Prostate gland (tissue), 2 donors: ENCODE measurements around the gene WWOX. TPM values are rescaled to one million over a fixed set of nuclear protein-coding genes. Genes with fewer than 3 reads are reported as not detected.

Experiments
- DNase-seq: peaks from one replicate; pipeline ENCODE4 v3.0.0-alpha.2; 2019; ENCODE audit warnings: low spot score
- H3K27ac ChIP-seq, 2 donors: fragments of 200-600 bp; sonication (generic); 2 replicates each; pipeline ENCODE4 v1.5.1; 2017 to 2019
- H3K27me3 ChIP-seq: fragments of 200-600 bp; sonication (generic); replicated peaks from 2 replicates; pipeline ENCODE4 v1.5.1; 2019; ENCODE audit not compliant: insufficient read depth
- H3K36me3 ChIP-seq, 2 donors: fragments of 200-600 bp; sonication (generic); 1 replicate in 1 of 2; 2 replicates in 1 of 2; pipeline versions ENCODE4 v1.5.1 to v1.8.1; 2017 to 2019
- H3K4me1 ChIP-seq: fragments of 200-600 bp; sonication (generic); replicated peaks from 2 replicates; pipeline ENCODE4 v1.5.1; 2019
- H3K4me3 ChIP-seq, 2 donors: fragments of 200-600 bp; sonication (generic); 2 replicates each; pipeline ENCODE4 v1.5.1; 2017 to 2019
- H3K9me3 ChIP-seq: fragments of 200-600 bp; sonication (generic); 2 replicates; pipeline ENCODE4 v1.5.1; 2017
- POLR2A ChIP-seq: fragments of 450-650 bp; IDR thresholded peaks from one replicate; pipeline ENCODE4 v1.6.1; 2016; ENCODE audit warnings: antibody characterized with exemption, mild to moderate bottlenecking
- POLR2AphosphoS5 ChIP-seq: sonication (generic); formaldehyde crosslinking; IDR thresholded peaks from one replicate; pipeline ENCODE4 v1.6.1; 2017; ENCODE audit warnings: antibody characterized with exemption
- WGBS: methylation state at CpG from one replicate; pipeline ENCODE4 v1.1.5; 2018; 5-methylcytosine and 5-hydroxymethylcytosine counted together
- intact Hi-C: fragments of 100-400 bp; cut with DNase I; formaldehyde crosslinking; loops from one replicate; pipeline ENCODE4 v1.14.2; 2022
- total RNA-seq, 2 donors: library from RNA; depleted of rRNA; stranded (reverse); fragments of >200 nt; gene quantifications; one replicate each; pipeline ENCODE4 v1.1.0, GENCODE V29; 2016
- TF ChIP-seq, protein P1 (sequence below), 4 experiments: fragments of 200-600 bp in 2 of 4; fragments of 450-650 bp in 2 of 4; sonication (generic) in 2 of 4; IDR thresholded peaks; 1 replicate in 3 of 4; 2 replicates in 1 of 4; pipeline ENCODE4 v1.5.1; 2016 to 2019; ENCODE audit warnings: antibody characterized with exemption in 4 of 4, mild to moderate bottlenecking in 2 of 4, moderate library complexity in 2 of 4

Gene WWOX
- total RNA-seq, 2 donors from 2014 or later, result 93.2 to 99.4 TPM

DNA sequence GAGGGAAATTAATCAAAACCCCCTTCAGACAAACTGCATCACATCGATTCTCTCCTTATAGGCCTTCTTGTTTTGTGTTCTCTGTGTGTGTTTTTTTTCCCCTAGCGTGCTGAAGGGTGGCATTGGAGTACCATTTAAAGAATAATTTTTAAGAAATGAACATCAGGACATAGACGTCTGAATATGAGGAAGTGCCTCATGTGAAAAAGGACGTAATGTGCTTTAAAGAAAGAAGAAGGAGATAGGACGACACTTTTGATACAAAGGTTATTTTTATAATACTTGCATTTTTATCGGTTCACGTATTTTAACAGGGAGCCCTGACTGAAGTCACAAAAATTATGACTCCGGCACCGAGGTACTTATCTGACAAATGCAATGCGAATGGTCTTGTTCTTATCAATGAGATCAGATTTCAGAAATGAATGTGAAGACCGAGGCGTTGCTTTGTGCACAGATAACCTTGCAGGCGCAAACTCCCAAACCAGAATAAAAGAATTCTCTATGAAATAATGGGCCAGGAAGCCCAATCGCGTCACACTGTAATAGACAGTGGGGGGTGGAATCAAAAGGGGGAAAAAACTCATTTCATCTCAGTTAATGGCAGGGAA is 894.8 kb downstream of the WWOX start:
- intact Hi-C loops, result no loop called here
- no peak overlapping the region for H3K27ac ChIP-seq
- no peaks in the 10 kb centered on the region for H3K27me3 ChIP-seq
- no peaks in the 10 kb centered on the region for H3K9me3 ChIP-seq
- H3K4me1 ChIP-seq, result no peaks in the 10 kb centered on the region
- WGBS, result 80% methylated on average over 15 of the region's 15 CpGs
- TF ChIP-seq POLR2A (no peak), POLR2AphosphoS5 (no peak)
- TF ChIP-seq, protein P1, sequence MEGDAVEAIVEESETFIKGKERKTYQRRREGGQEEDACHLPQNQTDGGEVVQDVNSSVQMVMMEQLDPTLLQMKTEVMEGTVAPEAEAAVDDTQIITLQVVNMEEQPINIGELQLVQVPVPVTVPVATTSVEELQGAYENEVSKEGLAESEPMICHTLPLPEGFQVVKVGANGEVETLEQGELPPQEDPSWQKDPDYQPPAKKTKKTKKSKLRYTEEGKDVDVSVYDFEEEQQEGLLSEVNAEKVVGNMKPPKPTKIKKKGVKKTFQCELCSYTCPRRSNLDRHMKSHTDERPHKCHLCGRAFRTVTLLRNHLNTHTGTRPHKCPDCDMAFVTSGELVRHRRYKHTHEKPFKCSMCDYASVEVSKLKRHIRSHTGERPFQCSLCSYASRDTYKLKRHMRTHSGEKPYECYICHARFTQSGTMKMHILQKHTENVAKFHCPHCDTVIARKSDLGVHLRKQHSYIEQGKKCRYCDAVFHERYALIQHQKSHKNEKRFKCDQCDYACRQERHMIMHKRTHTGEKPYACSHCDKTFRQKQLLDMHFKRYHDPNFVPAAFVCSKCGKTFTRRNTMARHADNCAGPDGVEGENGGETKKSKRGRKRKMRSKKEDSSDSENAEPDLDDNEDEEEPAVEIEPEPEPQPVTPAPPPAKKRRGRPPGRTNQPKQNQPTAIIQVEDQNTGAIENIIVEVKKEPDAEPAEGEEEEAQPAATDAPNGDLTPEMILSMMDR (IDR thresholded peaks at IDR 0.05), result no peak
- no peaks in the 10 kb centered on the region for H3K36me3 ChIP-seq
- no peak for DNase-seq
- no peak overlapping the region for H3K4me3 ChIP-seq

- Histone ChIP-seq H3K4me3 (no peak overlapping the region), H3K27ac (no peak overlapping the region), H3K4me1 (no peaks in the 10 kb centered on the region), H3K9me3 (no peaks in the 10 kb centered on the region), H3K27me3 (no peaks in the 10 kb centered on the region), H3K36me3 (no peaks in the 10 kb centered on the region)
- 84% methylated on average over 3 of the region's 3 CpGs for WGBS
- TF ChIP-seq POLR2A (no peak), POLR2AphosphoS5 (no peak)
- TF ChIP-seq, protein P1 (IDR thresholded peaks at IDR 0.05), result no peak
- intact Hi-C loops, result no loop called here
- no peak for DNase-seq
Measured at GRCh38 chr16:78995441-78995840, 896.0 kb downstream of the WWOX start.

GRCh38 chr16:78996790-78997189 is 897.3 kb downstream of the WWOX start:
- DNase-seq, result no peak
- TF ChIP-seq, protein P1 (IDR thresholded peaks at IDR 0.05), result no peak
- no peak for TF ChIP-seq POLR2AphosphoS5
- TF ChIP-seq POLR2A, result no peak
- Histone ChIP-seq H3K9me3 (no peaks in the 10 kb centered on the region), H3K4me1 (no peaks in the 10 kb centered on the region), H3K4me3 (no peak overlapping the region), H3K36me3 (no peaks in the 10 kb centered on the region), H3K27me3 (no peaks in the 10 kb centered on the region), H3K27ac (no peak overlapping the region)
- 92% methylated on average over 16 of the region's 16 CpGs for WGBS
- intact Hi-C loops, result no loop called here

DNA sequence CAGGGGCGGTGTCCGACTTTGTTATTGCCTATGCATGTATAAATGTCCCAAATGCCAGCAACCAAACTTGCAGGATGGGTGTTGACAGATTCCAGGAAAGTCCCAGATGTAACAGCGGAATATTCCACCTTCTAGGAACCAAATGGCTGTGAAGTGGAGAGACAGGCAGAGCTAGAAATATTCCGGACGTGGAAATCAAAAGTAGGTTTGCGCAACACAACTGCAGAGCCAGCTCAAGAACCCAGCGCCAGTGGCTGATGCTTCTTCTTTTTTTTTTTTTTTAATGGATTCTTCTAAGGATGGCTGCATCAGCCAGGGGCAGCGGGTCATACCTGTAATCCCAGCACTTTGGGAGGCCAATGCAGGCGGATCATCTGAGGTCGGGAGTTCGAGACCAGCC is 899.4 kb downstream of the WWOX start:
- no peaks in the 10 kb centered on the region for H3K4me1 ChIP-seq
- DNase-seq, result no peak
- WGBS, result 82% methylated on average over 11 of the region's 11 CpGs
- no peaks in the 10 kb centered on the region for H3K27me3 ChIP-seq
- H3K9me3 ChIP-seq, result no peaks in the 10 kb centered on the region
- no peaks in the 10 kb centered on the region for H3K36me3 ChIP-seq
- intact Hi-C loops, result no loop called here
- no peak overlapping the region for H3K4me3 ChIP-seq
- TF ChIP-seq POLR2A (no peak), POLR2AphosphoS5 (no peak)
- TF ChIP-seq, protein P1 (IDR thresholded peaks at IDR 0.05), result no peak
- no peak overlapping the region for H3K27ac ChIP-seq
